Glomerular endothelial cell (primary cell): Measurements from ENCODE around the gene CEP120. TPM values are rescaled to one million over a fixed set of nuclear protein-coding genes. Genes with fewer than 3 reads are reported as not detected.

Experiments used
- DNase-seq: peaks from one replicate; pipeline ENCODE4 v3.0.0-alpha.2; 2011; ENCODE audit warnings: low read depth, low spot score; ENCODE audit errors: extremely low read depth
- total RNA-seq: library from RNA; depleted of rRNA; stranded (reverse); fragments of >200 nt; gene quantifications from 2 replicates; pipeline ENCODE4 v1.2.3, GENCODE V29; 2015

The CEP120 gene
- total RNA-seq, 1 donor from 2014 or later: 11.3 TPM

GRCh38 chr5:123304777-123305316, 118.4 kb downstream of the CEP120 start:
- no peak for DNase-seq

DNA sequence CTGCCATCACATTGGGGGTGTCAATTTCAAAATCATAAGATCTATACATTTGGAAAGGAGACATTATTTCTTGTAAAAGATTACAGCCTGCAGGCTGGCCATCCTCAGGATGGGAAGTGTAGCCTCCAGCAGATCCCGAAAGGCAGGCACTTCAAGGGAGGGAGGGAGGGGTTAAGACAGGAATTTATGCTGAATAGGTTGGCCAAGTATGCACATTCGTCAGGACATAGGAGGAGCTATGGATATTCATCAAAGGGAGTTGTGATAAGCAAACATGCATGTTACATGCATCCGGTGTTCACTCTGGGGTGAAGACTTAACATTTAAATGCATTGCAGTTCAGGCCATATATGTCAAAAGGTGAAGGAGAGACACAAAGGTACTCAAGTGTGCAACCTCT, 119.4 kb downstream of the CEP120 start:
- DNase-seq: no peak

DNA sequence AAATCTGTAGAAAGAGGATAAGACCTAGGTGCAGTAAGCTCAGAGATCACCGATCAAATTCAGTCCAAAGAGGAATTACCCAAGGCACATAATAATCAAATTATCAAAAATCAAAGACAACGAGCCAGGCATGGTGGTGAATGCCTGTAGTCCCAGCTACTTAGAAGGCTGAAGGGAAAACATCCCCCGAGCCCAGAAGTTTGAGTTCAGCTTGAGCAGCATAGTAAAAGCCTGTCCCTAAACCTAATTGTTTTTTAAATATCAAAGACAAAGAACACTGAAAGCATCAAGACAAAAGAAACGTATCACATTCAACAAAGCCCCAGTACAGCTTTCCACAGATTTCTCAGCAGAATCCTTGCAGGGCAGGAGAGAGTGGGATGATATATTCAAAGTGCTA, 122.9 kb downstream of the CEP120 start:
- no peak for DNase-seq

GRCh38 chr5:123299136-123299535, 124.1 kb downstream of the CEP120 start:
- no peak for DNase-seq

DNA sequence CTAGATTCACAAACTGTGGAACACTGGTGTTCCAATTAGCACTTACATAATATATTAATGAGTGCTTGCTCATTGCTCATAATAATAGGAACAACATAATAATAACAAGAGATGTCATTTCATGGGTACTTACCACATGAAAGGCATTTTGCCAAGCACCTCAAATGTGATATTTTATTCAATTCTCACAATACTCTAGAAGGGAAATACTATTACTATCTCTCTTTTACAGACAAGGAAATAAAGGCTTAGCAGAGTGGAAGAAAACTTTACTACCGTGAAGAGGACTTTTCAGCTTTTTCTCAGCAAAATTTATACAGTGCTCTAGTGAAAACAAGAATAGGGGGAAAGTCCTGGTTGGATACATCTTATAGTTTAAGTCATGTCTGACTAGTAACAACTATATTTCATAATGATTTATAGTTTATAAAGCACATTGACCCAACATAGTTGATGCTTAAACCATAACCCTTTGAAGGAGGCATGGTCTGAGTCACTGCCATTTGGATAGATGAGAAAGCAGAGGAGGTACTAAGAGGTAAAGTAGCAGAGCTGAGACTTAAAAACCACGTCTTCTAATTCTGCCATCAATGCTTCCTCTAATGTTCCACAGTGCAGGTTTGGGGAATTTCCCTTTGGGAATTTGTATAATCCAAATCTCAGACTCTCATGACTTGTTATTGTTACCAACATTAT, 124.7 kb downstream of the CEP120 start:
- no peak for DNase-seq

DNA sequence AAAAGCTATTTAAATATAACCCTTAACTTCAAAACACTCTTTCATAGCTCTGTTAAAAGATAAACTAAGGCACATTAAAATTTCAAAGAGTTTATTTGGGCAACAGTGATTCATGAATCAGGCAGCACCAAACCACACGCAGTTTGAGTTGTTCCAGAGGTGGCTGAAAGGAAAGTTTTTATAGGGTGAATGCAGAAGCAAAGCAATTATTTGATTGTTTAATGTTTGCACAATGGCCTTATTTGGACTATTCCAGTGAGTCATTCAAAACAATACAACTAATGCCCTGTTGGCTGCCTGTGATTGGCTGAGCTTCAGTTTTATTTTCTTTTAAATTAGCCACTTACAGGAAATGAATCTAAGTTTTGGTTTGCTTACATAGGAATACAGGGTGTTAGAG, 125.3 kb downstream of the CEP120 start:
- DNase-seq: no peak

- DNase-seq: no peak
Observed at GRCh38 chr5:123297198-123297831, 125.9 kb downstream of the CEP120 start.

Other genes starting within 250 kb of the CEP120 start
- gene CSNK1G3, start 88.8 kb upstream of the CEP120 start, total RNA-seq: 34.1 and 44.6 TPM in 2 replicates